Stimulated activated memory B cell treated with anti-CD40 and anti-IgM and Interleukin-4, amounts not matched to agents 10 μg/mL and 1 μg/mL and 100 μg/mL, for 72 hours (primary cell): ENCODE results near the gene PHF3.
A peak's percentile ranks its signal among the peaks of the same experiment; 100 is the strongest.

Experiments used
- ATAC-seq: fragments of 150-1000 bp; cut with Tn5 transposase; 2 replicates; pipeline ENCODE4 v1.10.0; 2021
- H3K27ac Mint-ChIP-seq: one replicate; pipeline ENCODE4 v1.8.0; 2022; ENCODE audit warnings: mild to moderate bottlenecking, mixed read lengths
- H3K27me3 Mint-ChIP-seq: one replicate; pipeline ENCODE4 v1.8.0; 2022; ENCODE audit warnings: mixed read lengths
- H3K36me3 Mint-ChIP-seq: one replicate; pipeline ENCODE4 v1.8.0; 2022; ENCODE audit warnings: mixed read lengths
- H3K4me1 Mint-ChIP-seq: one replicate; pipeline ENCODE4 v1.8.0; 2022; ENCODE audit warnings: mixed read lengths
- H3K4me3 Mint-ChIP-seq: one replicate; pipeline ENCODE4 v1.8.0; 2022; ENCODE audit warnings: mild to moderate bottlenecking, moderate library complexity, mixed read lengths
- H3K9me3 Mint-ChIP-seq: one replicate; pipeline ENCODE4 v1.8.0; 2022; ENCODE audit warnings: mixed read lengths

The PHF3 gene

GRCh38 chr6:63673692-63674091, 38.1 kb downstream of the PHF3 start:
- H3K27me3 Mint-ChIP-seq, result no peaks in the 10 kb centered on the region
- H3K36me3 Mint-ChIP-seq, result peaks cover 4% of the 10 kb centered on the region
- ATAC-seq, result no peak
- H3K27ac Mint-ChIP-seq, result no peak overlapping the region
- H3K4me1 Mint-ChIP-seq, result peaks cover 34% of the 10 kb centered on the region
- H3K9me3 Mint-ChIP-seq, result no peaks in the 10 kb centered on the region
- no peak overlapping the region for H3K4me3 Mint-ChIP-seq

GRCh38 chr6:63674635-63675034, 39.0 kb downstream of the PHF3 start:
- Mint-ChIP-seq H3K27me3 (no peaks in the 10 kb centered on the region), H3K9me3 (no peaks in the 10 kb centered on the region), H3K4me3 (no peak overlapping the region), H3K27ac (no peak overlapping the region), H3K4me1 (peaks cover 42% of the 10 kb centered on the region), H3K36me3 (peaks cover 6% of the 10 kb centered on the region)
- ATAC-seq, result no peak

GRCh38 chr6:63675138-63675537, 39.5 kb downstream of the PHF3 start:
- peaks cover 11% of the 10 kb centered on the region for H3K36me3 Mint-ChIP-seq
- no peaks in the 10 kb centered on the region for H3K27me3 Mint-ChIP-seq
- peaks cover 44% of the 10 kb centered on the region for H3K4me1 Mint-ChIP-seq
- no peak overlapping the region for H3K4me3 Mint-ChIP-seq
- H3K9me3 Mint-ChIP-seq, result no peaks in the 10 kb centered on the region
- ATAC-seq, result no peak
- no peak overlapping the region for H3K27ac Mint-ChIP-seq

- H3K27me3 Mint-ChIP-seq, result no peaks in the 10 kb centered on the region
- ATAC-seq, result no peak
Measured at GRCh38 chr6:63676412-63677114, 41.0 kb downstream of the PHF3 start.

GRCh38 chr6:63677282-63677681, 41.7 kb downstream of the PHF3 start:
- Mint-ChIP-seq H3K4me3 (no peak overlapping the region), H3K36me3 (peaks cover 26% of the 10 kb centered on the region), H3K27me3 (no peaks in the 10 kb centered on the region), H3K27ac (no peak overlapping the region), H3K9me3 (no peaks in the 10 kb centered on the region), H3K4me1 (peaks cover 51% of the 10 kb centered on the region)
- ATAC-seq, result no peak

More at GRCh38 chr6:63676412-63677114, 41.0 kb downstream of the PHF3 start:
- H3K36me3 Mint-ChIP-seq, result peaks cover 25% of the 10 kb centered on the region
- H3K9me3 Mint-ChIP-seq, result no peaks in the 10 kb centered on the region
- peaks cover 48% of the 10 kb centered on the region for H3K4me1 Mint-ChIP-seq
- H3K4me3 Mint-ChIP-seq, result no peak overlapping the region
- H3K27ac Mint-ChIP-seq, result no peak overlapping the region

- Mint-ChIP-seq H3K9me3 (no peaks in the 10 kb centered on the region), H3K36me3 (peaks cover 48% of the 10 kb centered on the region), H3K4me3 (no peak overlapping the region), H3K27me3 (no peaks in the 10 kb centered on the region), H3K27ac (peak overlapping the region; percentile 35), H3K4me1 (peaks cover 69% of the 10 kb centered on the region)
- no peak for ATAC-seq
Measured at GRCh38 chr6:63683071-63683603, 47.5 kb downstream of the PHF3 start.

GRCh38 chr6:63685446-63686379, 50.1 kb downstream of the PHF3 start:
- Mint-ChIP-seq H3K36me3 (peaks cover 35% of the 10 kb centered on the region), H3K4me3 (peak overlapping the region; percentile 9), H3K9me3 (no peaks in the 10 kb centered on the region), H3K4me1 (peaks cover 51% of the 10 kb centered on the region), H3K27me3 (no peaks in the 10 kb centered on the region), H3K27ac (peak overlapping the region; percentile 59)
- peak; percentile 83 for ATAC-seq

GRCh38 chr6:63689421-63689820, 53.8 kb downstream of the PHF3 start:
- H3K27me3 Mint-ChIP-seq, result no peaks in the 10 kb centered on the region
- no peak overlapping the region for H3K27ac Mint-ChIP-seq
- no peak for ATAC-seq
- peaks cover 26% of the 10 kb centered on the region for H3K4me1 Mint-ChIP-seq
- no peaks in the 10 kb centered on the region for H3K9me3 Mint-ChIP-seq
- H3K36me3 Mint-ChIP-seq, result peaks cover 27% of the 10 kb centered on the region
- no peak overlapping the region for H3K4me3 Mint-ChIP-seq

GRCh38 chr6:63690221-63690620, 54.6 kb downstream of the PHF3 start:
- Mint-ChIP-seq H3K36me3 (peaks cover 29% of the 10 kb centered on the region), H3K4me3 (no peak overlapping the region), H3K27me3 (no peaks in the 10 kb centered on the region), H3K9me3 (no peaks in the 10 kb centered on the region), H3K27ac (no peak overlapping the region), H3K4me1 (peaks cover 18% of the 10 kb centered on the region)
- no peak for ATAC-seq

GRCh38 chr6:63705707-63706106, 70.1 kb downstream of the PHF3 start:
- Mint-ChIP-seq H3K36me3 (peaks cover 57% of the 10 kb centered on the region), H3K9me3 (no peaks in the 10 kb centered on the region), H3K4me3 (no peak overlapping the region), H3K4me1 (no peaks in the 10 kb centered on the region), H3K27me3 (no peaks in the 10 kb centered on the region), H3K27ac (peak overlapping the region; percentile 27)
- no peak for ATAC-seq

- Mint-ChIP-seq H3K4me3 (no peak overlapping the region), H3K27ac (no peak overlapping the region), H3K9me3 (no peaks in the 10 kb centered on the region), H3K4me1 (no peaks in the 10 kb centered on the region), H3K27me3 (no peaks in the 10 kb centered on the region), H3K36me3 (peaks cover 60% of the 10 kb centered on the region)
- ATAC-seq, result no peak
Measured at GRCh38 chr6:63706630-63707029, 71.0 kb downstream of the PHF3 start.

- no peaks in the 10 kb centered on the region for H3K27me3 Mint-ChIP-seq
- no peak for ATAC-seq
- H3K27ac Mint-ChIP-seq, result no peak overlapping the region
- H3K4me1 Mint-ChIP-seq, result no peaks in the 10 kb centered on the region
- H3K4me3 Mint-ChIP-seq, result no peak overlapping the region
- H3K9me3 Mint-ChIP-seq, result no peaks in the 10 kb centered on the region
- peaks cover 67% of the 10 kb centered on the region for H3K36me3 Mint-ChIP-seq
Measured at GRCh38 chr6:63708631-63709030, 73.0 kb downstream of the PHF3 start.

- Mint-ChIP-seq H3K27ac (no peak overlapping the region), H3K9me3 (no peaks in the 10 kb centered on the region), H3K4me3 (no peak overlapping the region), H3K27me3 (no peaks in the 10 kb centered on the region), H3K4me1 (no peaks in the 10 kb centered on the region), H3K36me3 (peaks cover 66% of the 10 kb centered on the region)
- ATAC-seq, result no peak
Measured at GRCh38 chr6:63709148-63709547, 73.5 kb downstream of the PHF3 start.

GRCh38 chr6:63713332-63713731, 77.7 kb downstream of the PHF3 start:
- ATAC-seq, result no peak
- Mint-ChIP-seq H3K4me1 (no peaks in the 10 kb centered on the region), H3K27ac (no peak overlapping the region), H3K27me3 (no peaks in the 10 kb centered on the region), H3K4me3 (no peak overlapping the region), H3K36me3 (peaks cover 46% of the 10 kb centered on the region), H3K9me3 (no peaks in the 10 kb centered on the region)

GRCh38 chr6:63714091-63714490, 78.5 kb downstream of the PHF3 start:
- H3K4me1 Mint-ChIP-seq, result no peaks in the 10 kb centered on the region
- peaks cover 45% of the 10 kb centered on the region for H3K36me3 Mint-ChIP-seq
- no peak overlapping the region for H3K4me3 Mint-ChIP-seq
- H3K27ac Mint-ChIP-seq, result no peak overlapping the region
- ATAC-seq, result no peak
- H3K9me3 Mint-ChIP-seq, result no peaks in the 10 kb centered on the region
- H3K27me3 Mint-ChIP-seq, result no peaks in the 10 kb centered on the region
